HG03354 (cell line): ENCODE measurements around the gene TMEM143.

Experiments used
- ATAC-seq: cut with Tn5 transposase; IDR thresholded peaks from one replicate; pipeline ENCODE4 v1.9.1; 2021; ENCODE audit warnings: mild to moderate bottlenecking; ENCODE audit not compliant: unreplicated experiment, poor library complexity, severe bottlenecking

The TMEM143 gene

GRCh38 chr19:48362716-48363499 lies 832 bp downstream of the TMEM143 start:
- ATAC-seq: peak; percentile 60

- ATAC-seq: no peak
Observed at GRCh38 chr19:48361912-48362311, 1.8 kb downstream of the TMEM143 start.

GRCh38 chr19:48359123-48359522 lies 4.6 kb downstream of the TMEM143 start:
- ATAC-seq: no peak

GRCh38 chr19:48355365-48355954 lies 8.3 kb downstream of the TMEM143 start:
- ATAC-seq: no peak

- no peak for ATAC-seq
Observed at GRCh38 chr19:48354332-48354992, 9.3 kb downstream of the TMEM143 start.

GRCh38 chr19:48353677-48354076 lies 10.1 kb downstream of the TMEM143 start:
- no peak for ATAC-seq

GRCh38 chr19:48351341-48351752 lies 12.4 kb downstream of the TMEM143 start:
- ATAC-seq: no peak

- ATAC-seq: no peak
Observed at GRCh38 chr19:48350856-48351255, 12.9 kb downstream of the TMEM143 start.

- ATAC-seq: no peak
Observed at GRCh38 chr19:48348737-48349136, 15.0 kb downstream of the TMEM143 start.

GRCh38 chr19:48348045-48348444 lies 15.7 kb downstream of the TMEM143 start:
- ATAC-seq: no peak

GRCh38 chr19:48346191-48346590 lies 17.5 kb downstream of the TMEM143 start:
- no peak for ATAC-seq

GRCh38 chr19:48344892-48345291 lies 18.8 kb downstream of the TMEM143 start:
- no peak for ATAC-seq

GRCh38 chr19:48342841-48343540 lies 20.7 kb downstream of the TMEM143 start:
- ATAC-seq: no peak

- ATAC-seq: no peak
Observed at GRCh38 chr19:48342414-48342738, 21.4 kb downstream of the TMEM143 start.

GRCh38 chr19:48341515-48342413 lies 22.0 kb downstream of the TMEM143 start:
- ATAC-seq: no peak

GRCh38 chr19:48340995-48341394 lies 22.7 kb downstream of the TMEM143 start:
- no peak for ATAC-seq

GRCh38 chr19:48338802-48339503 lies 24.8 kb downstream of the TMEM143 start:
- no peak for ATAC-seq

GRCh38 chr19:48338253-48338755 lies 25.4 kb downstream of the TMEM143 start:
- no peak for ATAC-seq
